GM23248 (cell line): ENCODE data around the gene ANKRD61.

Experiments used
- EZH2 ChIP-seq: fragments of 200-600 bp; sonication (generic); IDR thresholded peaks from 2 replicates; pipeline ENCODE4 v1.6.1; 2018; ENCODE audit warnings: antibody characterized with exemption, mild to moderate bottlenecking; ENCODE audit not compliant: insufficient read depth, poor library complexity, severe bottlenecking
- EZH2phosphoT487 ChIP-seq: fragments of 200-600 bp; sonication (generic); IDR thresholded peaks from 2 replicates; pipeline ENCODE4 v1.6.1; 2018; ENCODE audit warnings: antibody characterized with exemption, moderate library complexity, mild to moderate bottlenecking, low read depth; ENCODE audit not compliant: insufficient read depth

DNA sequence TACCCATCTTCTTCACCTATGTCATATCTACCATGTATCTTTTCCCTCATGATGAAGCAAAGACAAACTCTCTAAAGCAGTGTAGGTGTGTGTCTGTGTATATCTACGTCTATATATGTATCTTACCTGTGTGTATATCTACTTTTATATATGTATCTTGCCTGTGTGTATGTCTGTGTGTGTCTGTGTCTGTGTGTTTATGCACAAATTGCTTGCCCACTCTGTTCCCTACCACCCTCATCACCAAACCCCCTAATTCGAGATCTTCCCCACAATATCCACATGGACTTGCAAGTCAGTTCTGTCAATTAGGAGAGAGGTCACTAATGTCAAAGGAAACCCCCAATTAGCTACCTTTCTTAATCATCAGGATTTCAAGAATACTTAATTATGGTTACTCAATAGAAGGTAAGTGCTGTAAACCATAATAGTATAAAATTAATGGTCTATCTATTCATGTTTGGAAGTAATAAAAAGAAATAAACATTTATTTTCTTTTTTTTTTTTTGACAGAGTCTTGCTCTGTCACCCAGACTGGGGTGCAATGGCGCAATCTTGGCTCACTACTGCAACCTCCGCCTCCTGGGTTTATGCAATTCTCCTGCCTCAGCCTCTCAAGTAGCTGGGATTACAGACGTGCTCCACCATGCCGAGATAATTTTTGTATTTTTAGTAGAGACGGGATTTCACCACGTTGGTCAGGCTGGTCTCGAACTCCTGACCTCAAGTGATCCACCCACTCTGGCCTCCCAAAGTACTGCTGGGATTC lies 43.6 kb downstream of the ANKRD61 start:
- no peak for TF ChIP-seq EZH2
- no peak for TF ChIP-seq EZH2phosphoT487
